Endothelial cell of umbilical vein (primary cell): ENCODE measurements around the gene PNPLA5. TPM values are rescaled to one million over a fixed set of nuclear protein-coding genes. Genes with fewer than 3 reads are reported as not detected.

Source experiments
- BruUV-seq: library from RNA; stranded (reverse); fragments of 400-500 nt; replicated peaks from 2 replicates; lab custom pipeline; 2021; lab: Mats Ljungman, UMichigan
- CTCF ChIA-PET: fragments of 300-600, 350-600 bp; sonication (Branson Sonifier 250); formaldehyde crosslinking; loops from one replicate; lab custom pipeline; 2021; ENCODE audit warnings: antibody characterized with exemption, inconsistent platforms; lab: Charles Lee
- POLR2A ChIA-PET: fragments of 300-600, 350-600 bp; sonication (Branson Sonifier 250); formaldehyde crosslinking; loops from one replicate; lab custom pipeline; 2021; ENCODE audit warnings: antibody characterized with exemption, inconsistent platforms; lab: Charles Lee
- DNase-seq: peaks from one replicate; pipeline ENCODE4 v3.0.0-alpha.2; 2011; ENCODE audit warnings: low read depth, low spot score
- FAIRE-seq: peaks from 2 replicates; lab custom pipeline; 2011; peaks lifted over from hg19 to GRCh38; lab: Jason Lieb, UNC
- H2AFZ ChIP-seq: 2 replicates; pipeline ENCODE4 v1.6.0; 2012; ENCODE audit warnings: low read depth, low read length, control low read depth, inconsistent platforms
- H3K27ac ChIP-seq: 2 replicates; pipeline ENCODE4 v1.5.1; 2011; ENCODE audit warnings: low read depth, mild to moderate bottlenecking, control low read depth, low read length, moderate library complexity; ENCODE audit not compliant: insufficient read depth
- H3K27me3 ChIP-seq, 2 experiments: 2 replicates each; pipeline versions ENCODE4 v1.6.0 to v1.6.1; 2011; ENCODE audit warnings: low read length in 2 of 2, mixed read lengths in 1 of 2; ENCODE audit not compliant: control insufficient read depth in 2 of 2, insufficient read depth in 2 of 2
- H3K36me3 ChIP-seq, 2 experiments: 2 replicates in 1 of 2; 3 replicates in 1 of 2; pipeline ENCODE4 v1.5.1; 2011; ENCODE audit warnings: low read length in 2 of 2, mild to moderate bottlenecking in 1 of 2, moderate library complexity in 1 of 2; ENCODE audit not compliant: control insufficient read depth in 2 of 2, insufficient read depth in 2 of 2; ENCODE audit errors: extremely low read depth in 1 of 2
- H3K4me1 ChIP-seq: 3 replicates; pipeline ENCODE4 v1.5.1; 2011; ENCODE audit warnings: mild to moderate bottlenecking, low read length; ENCODE audit not compliant: control insufficient read depth, insufficient read depth; ENCODE audit errors: extremely low read depth
- H3K4me2 ChIP-seq: 2 replicates; pipeline ENCODE4 v1.6.1; 2011; ENCODE audit warnings: low read length, control low read depth, mixed read lengths; ENCODE audit not compliant: insufficient read depth
- H3K4me3 ChIP-seq, 3 experiments: fragments of 200-600 bp in 1 of 3; sonication (generic), shearing (Covaris generic) in 1 of 3; replicated peaks in 1 of 3; 2 replicates each; pipeline ENCODE4 v1.5.1; 2011 to 2016; ENCODE audit warnings: control low read depth in 3 of 3, low read length in 3 of 3, mild to moderate bottlenecking in 2 of 3, inconsistent platforms in 1 of 3, low read depth in 1 of 3, moderate library complexity in 1 of 3; ENCODE audit not compliant: insufficient read depth in 1 of 3
- H3K79me2 ChIP-seq: 2 replicates; pipeline ENCODE4 v1.6.0; 2012; ENCODE audit warnings: low read length, inconsistent platforms; ENCODE audit not compliant: control insufficient read depth, insufficient read depth
- H3K9ac ChIP-seq: replicated peaks from 2 replicates; pipeline ENCODE3; 2011; ENCODE audit warnings: low read length, control low read depth; ENCODE audit not compliant: insufficient read depth; ENCODE audit errors: extremely low read depth
- H3K9me1 ChIP-seq: replicated peaks from 3 replicates; pipeline ENCODE4 v1.6.0; 2011; ENCODE audit warnings: mild to moderate bottlenecking, low read length; ENCODE audit not compliant: control insufficient read depth, insufficient read depth; ENCODE audit errors: extremely low read depth
- H3K9me3 ChIP-seq: replicated peaks from 2 replicates; pipeline ENCODE4 v1.5.1; 2012; ENCODE audit warnings: low read length, inconsistent platforms; ENCODE audit not compliant: control insufficient read depth, insufficient read depth
- H4K20me1 ChIP-seq: replicated peaks from 2 replicates; pipeline ENCODE3; 2011; ENCODE audit warnings: mild to moderate bottlenecking, low read length; ENCODE audit not compliant: control insufficient read depth, insufficient read depth; ENCODE audit errors: extremely low read depth
- EZH2 ChIP-seq: IDR thresholded peaks from 2 replicates; pipeline ENCODE4 v1.6.1; 2012; ENCODE audit warnings: borderline replicate concordance, low read depth, mild to moderate bottlenecking, moderate library complexity, low read length, inconsistent platforms; ENCODE audit not compliant: severe bottlenecking
- FOS ChIP-seq: IDR thresholded peaks from 2 replicates; pipeline ENCODE4 v1.6.1; 2011; ENCODE audit warnings: mild to moderate bottlenecking, low read length, moderate library complexity, borderline replicate concordance; ENCODE audit not compliant: insufficient read depth
- GATA2 ChIP-seq: IDR thresholded peaks from 2 replicates; pipeline ENCODE4 v1.7.0; 2011; ENCODE audit warnings: low read depth, mild to moderate bottlenecking, moderate library complexity, mixed read lengths, low read length; ENCODE audit not compliant: insufficient read length, insufficient read depth
- JUN ChIP-seq: IDR thresholded peaks from 2 replicates; pipeline ENCODE4 v1.6.1; 2011; ENCODE audit warnings: borderline replicate concordance, low read depth; ENCODE audit not compliant: insufficient read length, insufficient read depth
- MYC ChIP-seq: IDR thresholded peaks from one replicate; pipeline ENCODE4 v1.6.1; 2011; ENCODE audit warnings: mild to moderate bottlenecking, low read depth, low read length
- POLR2A ChIP-seq: IDR thresholded peaks from 2 replicates; pipeline ENCODE4 v1.6.1; 2012; ENCODE audit warnings: low read depth, mild to moderate bottlenecking, control low read depth, low read length
- POLR2AphosphoS5 ChIP-seq: IDR thresholded peaks from 2 replicates; pipeline ENCODE4 v1.6.1; 2012; ENCODE audit warnings: low read depth, mild to moderate bottlenecking, control low read depth, low read length, moderate library complexity; ENCODE audit not compliant: insufficient read depth
- dilution Hi-C: fragments of 300-500 bp; cut with MboI; formaldehyde crosslinking; loops from one replicate; pipeline ENCODE4 v1.15.0; 2019; ENCODE audit warnings: low sequenced_read_pairs; ENCODE audit not compliant: extremely low pct_ligation_motif_present
- intact Hi-C: fragments of 100-400 bp; cut with micrococcal nuclease; formaldehyde crosslinking; loops from one replicate; pipeline ENCODE4 v1.10.0; 2022
- polyA plus RNA-seq, 4 experiments: library from polyadenylated mRNA; depleted of rRNA in 3 of 4; stranded (reverse) in 3 of 4; unstranded in 1 of 4; fragments of >200 nt; gene quantifications; 2 replicates each; pipeline versions ENCODE4 v1.2.1 to v1.2.3, GENCODE V29; 2011 to 2012; ENCODE audit warnings: missing spikeins in 1 of 4
- total RNA-seq: library from RNA; stranded (reverse); gene quantifications from 2 replicates; pipeline ENCODE4 v1.2.3, GENCODE V29; 2021
- TF ChIP-seq, protein P1 (sequence below), 2 donors: IDR thresholded peaks; 1 replicate in 1 of 2; 2 replicates in 1 of 2; pipeline ENCODE4 v1.5.1; 2011; ENCODE audit warnings: low read length in 2 of 2, mild to moderate bottlenecking in 2 of 2, moderate library complexity in 2 of 2, control low read depth in 1 of 2, inconsistent platforms in 1 of 2, low read depth in 1 of 2; ENCODE audit not compliant: insufficient read depth in 1 of 2; ENCODE audit errors: extremely low read depth in 1 of 2
- TF ChIP-seq, protein P2 (sequence below): IDR thresholded peaks from 2 replicates; pipeline ENCODE4 v1.6.1; 2011; ENCODE audit not compliant: insufficient read depth, insufficient read length

The PNPLA5 gene
- total and polyA plus RNA-seq, 2 donors (not counting 3 experiments of a cell fraction or from before 2014, with no cell fraction given): not detected

DNA sequence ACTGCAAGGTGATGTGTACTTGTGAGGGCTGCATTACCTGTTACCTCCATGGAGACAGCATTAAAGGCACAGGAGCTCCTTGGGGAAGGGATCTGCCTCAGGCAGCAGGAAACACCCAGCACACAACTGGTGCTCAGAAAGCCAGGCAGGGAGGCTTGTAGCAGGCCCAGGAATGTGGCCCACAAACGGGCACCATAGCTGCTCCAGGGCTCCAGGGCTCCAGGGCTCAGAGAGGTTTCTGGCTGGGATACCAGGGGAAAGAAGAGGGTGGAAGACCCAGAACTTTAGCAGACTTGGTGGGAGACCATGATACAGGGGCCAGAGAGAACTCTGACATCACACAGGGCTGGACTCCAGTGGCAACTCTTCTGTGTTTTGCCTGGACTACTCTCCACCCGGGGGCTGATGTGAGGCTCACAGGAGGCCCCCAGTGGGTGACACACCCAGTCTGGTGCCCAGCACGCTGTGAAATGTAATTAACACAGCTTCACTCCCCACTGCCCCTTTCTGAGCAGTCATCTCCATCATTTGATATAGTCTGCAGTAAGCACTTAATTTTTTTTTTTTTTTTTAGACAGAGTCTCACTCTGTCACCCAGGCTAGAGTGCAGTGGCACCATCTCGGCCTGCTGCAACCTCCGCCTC lies 14.8 kb downstream of the PNPLA5 start:
- POLR2A ChIA-PET: no interaction called here
- Histone ChIP-seq H3K4me2 (no peak overlapping the region), H3K9ac (no peak overlapping the region), H3K36me3 (no peaks in the 10 kb centered on the region), H3K4me1 (no peaks in the 10 kb centered on the region), H4K20me1 (no peaks in the 10 kb centered on the region), H3K9me3 (no peaks in the 10 kb centered on the region), H2AFZ (no peak overlapping the region), H3K27me3 (no peaks in the 10 kb centered on the region), H3K4me3 (no peak overlapping the region), H3K9me1 (no peaks in the 10 kb centered on the region), H3K27ac (no peak overlapping the region), H3K79me2 (no peaks in the 10 kb centered on the region)
- intact Hi-C loops: no loop called here
- no peak for FAIRE-seq
- no TSS peak for BruUV-seq
- CTCF ChIA-PET: interaction anchor here (0.9 to 1.7 kb wide), 3 partner anchors 8 to 69 kb away, joined by 3 to 10 read pairs (median 3); no protein-coding TSS in a partner anchor
- dilution Hi-C loops: no loop called here
- DNase-seq: no peak
- TF ChIP-seq EZH2 (no peak), POLR2A (no peak), GATA2 (no peak), FOS (no peak), JUN (no peak)

DNA sequence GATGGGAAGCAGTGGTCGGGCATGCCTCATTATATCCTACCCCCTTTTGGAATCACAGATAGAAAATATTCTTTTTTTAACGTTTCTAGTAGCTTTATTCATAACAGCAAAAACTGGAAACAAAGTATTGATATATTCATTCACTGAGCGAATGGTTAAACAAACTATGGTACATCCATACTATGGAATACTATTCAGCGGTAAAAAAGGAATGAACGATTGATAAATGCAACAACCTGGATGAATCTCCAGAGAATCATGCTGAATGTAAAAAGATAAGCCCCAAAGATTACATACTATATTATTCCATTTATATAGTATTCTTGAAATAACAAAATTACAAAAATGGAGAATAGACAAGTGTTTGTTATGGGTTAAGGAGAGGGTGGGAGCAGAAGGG lies 22.0 kb downstream of the PNPLA5 start:
- FAIRE-seq: no peak
- intact Hi-C loops: no loop called here
- no peak for DNase-seq
- no peaks in the 10 kb centered on the region for H3K79me2 ChIP-seq
- H3K4me3 ChIP-seq: no peak overlapping the region
- no peak overlapping the region for H2AFZ ChIP-seq
- H3K36me3 ChIP-seq: no peaks in the 10 kb centered on the region
- H3K9me1 ChIP-seq: peaks cover 2% of the 10 kb centered on the region
- no peaks in the 10 kb centered on the region for H3K4me1 ChIP-seq
- H4K20me1 ChIP-seq: no peaks in the 10 kb centered on the region
- ChIA-PET POLR2A (no interaction called here), CTCF (interaction anchor here (4.3 kb wide), 1 partner anchor 13 kb away, joined by 19 read pairs; no protein-coding TSS in a partner anchor)
- dilution Hi-C loops: no loop called here
- no peaks in the 10 kb centered on the region for H3K9me3 ChIP-seq
- no peak overlapping the region for H3K9ac ChIP-seq
- TF ChIP-seq, protein P1, sequence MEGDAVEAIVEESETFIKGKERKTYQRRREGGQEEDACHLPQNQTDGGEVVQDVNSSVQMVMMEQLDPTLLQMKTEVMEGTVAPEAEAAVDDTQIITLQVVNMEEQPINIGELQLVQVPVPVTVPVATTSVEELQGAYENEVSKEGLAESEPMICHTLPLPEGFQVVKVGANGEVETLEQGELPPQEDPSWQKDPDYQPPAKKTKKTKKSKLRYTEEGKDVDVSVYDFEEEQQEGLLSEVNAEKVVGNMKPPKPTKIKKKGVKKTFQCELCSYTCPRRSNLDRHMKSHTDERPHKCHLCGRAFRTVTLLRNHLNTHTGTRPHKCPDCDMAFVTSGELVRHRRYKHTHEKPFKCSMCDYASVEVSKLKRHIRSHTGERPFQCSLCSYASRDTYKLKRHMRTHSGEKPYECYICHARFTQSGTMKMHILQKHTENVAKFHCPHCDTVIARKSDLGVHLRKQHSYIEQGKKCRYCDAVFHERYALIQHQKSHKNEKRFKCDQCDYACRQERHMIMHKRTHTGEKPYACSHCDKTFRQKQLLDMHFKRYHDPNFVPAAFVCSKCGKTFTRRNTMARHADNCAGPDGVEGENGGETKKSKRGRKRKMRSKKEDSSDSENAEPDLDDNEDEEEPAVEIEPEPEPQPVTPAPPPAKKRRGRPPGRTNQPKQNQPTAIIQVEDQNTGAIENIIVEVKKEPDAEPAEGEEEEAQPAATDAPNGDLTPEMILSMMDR (IDR thresholded peaks at IDR 0.05; ENCODE audit: extremely low read depth in 1 of 2, insufficient read depth in 1 of 2, low read depth in 1 of 2, low read length in 2 of 2): no peak
- TF ChIP-seq POLR2A: no peak
- TF ChIP-seq JUN: no peak
- TF ChIP-seq FOS: no peak
- no peak for TF ChIP-seq MYC
- TF ChIP-seq EZH2: no peak
- no peak for TF ChIP-seq POLR2AphosphoS5
- TF ChIP-seq, protein P2, sequence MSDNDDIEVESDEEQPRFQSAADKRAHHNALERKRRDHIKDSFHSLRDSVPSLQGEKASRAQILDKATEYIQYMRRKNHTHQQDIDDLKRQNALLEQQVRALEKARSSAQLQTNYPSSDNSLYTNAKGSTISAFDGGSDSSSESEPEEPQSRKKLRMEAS: no peak
- no peak for TF ChIP-seq GATA2
- no TSS peak for BruUV-seq
- H3K4me2 ChIP-seq: no peak overlapping the region
- H3K27ac ChIP-seq: no peak overlapping the region
- H3K27me3 ChIP-seq: no peaks in the 10 kb centered on the region
